ENCODE measurements around the gene ITGAL.

ITGAL gene

GRCh38 chr16:30569746-30570635, 97.4 kb downstream of the ITGAL start:
- FAIRE-seq, result no peak

- FAIRE-seq, result no peak
Observed at GRCh38 chr16:30570636-30571444, 98.3 kb downstream of the ITGAL start.

GRCh38 chr16:30571445-30572322, 99.1 kb downstream of the ITGAL start, which contains the start of gene ZNF688:
TSS of gene ZNF688 (minus strand) at chr16:30571714. CDS start at chr16:30571629, 85 bp downstream.
- peak; percentile 96 for FAIRE-seq
